Measurements from ENCODE around the gene LRRC25. TPM values are rescaled to one million over a fixed set of nuclear protein-coding genes. Genes with fewer than 3 reads are reported as not detected.
A peak's percentile ranks its signal among the peaks of the same experiment; 100 is the strongest.

The LRRC25 gene
- polyA plus RNA-seq, 1 donor from 2014 or later: not detected

DNA sequence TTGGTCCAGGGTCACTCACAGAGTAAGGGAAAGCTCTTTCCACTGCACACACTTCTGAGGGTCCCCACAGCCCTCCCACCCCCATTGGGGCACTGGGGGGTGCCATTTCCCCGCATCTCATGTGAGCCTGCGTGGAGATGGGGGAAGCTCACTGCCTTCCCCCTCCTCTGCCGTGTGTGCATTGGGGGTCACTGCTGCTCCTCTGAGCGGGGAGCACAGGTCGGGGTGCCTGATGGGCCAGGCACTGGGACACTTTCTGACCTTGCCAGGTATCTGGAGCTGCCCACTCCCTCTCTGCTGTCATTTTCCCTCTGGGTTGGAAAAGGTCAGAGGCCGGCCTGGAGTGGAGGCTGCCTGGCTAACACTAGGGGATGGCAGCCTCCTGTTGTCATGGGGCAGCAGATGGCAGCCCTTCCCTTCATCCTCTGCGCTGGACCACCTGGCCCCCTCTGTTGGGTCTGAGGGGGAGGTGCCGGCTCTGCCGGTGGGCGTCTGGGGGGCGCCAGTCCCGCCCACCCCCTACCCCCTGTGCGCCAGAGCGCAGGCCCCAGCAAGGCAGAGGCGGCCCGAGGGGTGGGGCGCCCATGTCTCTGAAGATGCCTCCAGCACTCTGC is 30.9 kb upstream of the LRRC25 start:
- H3K36me3 ChIP-seq (ENCODE audit: insufficient read depth, low read length): no peaks in the 10 kb centered on the region
- peak overlapping the region; percentile 19 for H2AFZ ChIP-seq (ENCODE audit: low read depth, low read length)
- peak overlapping the region; percentile 92 for H3K27ac ChIP-seq (ENCODE audit: low read length)
- peaks cover 7% of the 10 kb centered on the region for H3K79me2 ChIP-seq (replicated peaks; ENCODE audit: insufficient read depth, low read length)
- no peaks in the 10 kb centered on the region for H4K20me1 ChIP-seq (ENCODE audit: insufficient read depth)
- peak overlapping the region; percentile 44 for H3K4me2 ChIP-seq (ENCODE audit: low read length)
- peak overlapping the region; percentile 75 for H3K9ac ChIP-seq (ENCODE audit: low read length)
- no peaks in the 10 kb centered on the region for H3K27me3 ChIP-seq (ENCODE audit: insufficient read depth, low read depth, low read length)
- H3K4me3 ChIP-seq (ENCODE audit: low read length): peak overlapping the region; percentile 70
- TF ChIP-seq POLR2AphosphoS5 (IDR thresholded peaks at IDR 0.05) (no peak), TAF1 (IDR thresholded peaks at IDR 0.05; ENCODE audit: low read depth) (no peak), EZH2 (IDR thresholded peaks at IDR 0.05; ENCODE audit: borderline replicate concordance, insufficient read depth, low read length, poor library complexity, severe bottlenecking) (no peak)
- TF ChIP-seq, protein P1, sequence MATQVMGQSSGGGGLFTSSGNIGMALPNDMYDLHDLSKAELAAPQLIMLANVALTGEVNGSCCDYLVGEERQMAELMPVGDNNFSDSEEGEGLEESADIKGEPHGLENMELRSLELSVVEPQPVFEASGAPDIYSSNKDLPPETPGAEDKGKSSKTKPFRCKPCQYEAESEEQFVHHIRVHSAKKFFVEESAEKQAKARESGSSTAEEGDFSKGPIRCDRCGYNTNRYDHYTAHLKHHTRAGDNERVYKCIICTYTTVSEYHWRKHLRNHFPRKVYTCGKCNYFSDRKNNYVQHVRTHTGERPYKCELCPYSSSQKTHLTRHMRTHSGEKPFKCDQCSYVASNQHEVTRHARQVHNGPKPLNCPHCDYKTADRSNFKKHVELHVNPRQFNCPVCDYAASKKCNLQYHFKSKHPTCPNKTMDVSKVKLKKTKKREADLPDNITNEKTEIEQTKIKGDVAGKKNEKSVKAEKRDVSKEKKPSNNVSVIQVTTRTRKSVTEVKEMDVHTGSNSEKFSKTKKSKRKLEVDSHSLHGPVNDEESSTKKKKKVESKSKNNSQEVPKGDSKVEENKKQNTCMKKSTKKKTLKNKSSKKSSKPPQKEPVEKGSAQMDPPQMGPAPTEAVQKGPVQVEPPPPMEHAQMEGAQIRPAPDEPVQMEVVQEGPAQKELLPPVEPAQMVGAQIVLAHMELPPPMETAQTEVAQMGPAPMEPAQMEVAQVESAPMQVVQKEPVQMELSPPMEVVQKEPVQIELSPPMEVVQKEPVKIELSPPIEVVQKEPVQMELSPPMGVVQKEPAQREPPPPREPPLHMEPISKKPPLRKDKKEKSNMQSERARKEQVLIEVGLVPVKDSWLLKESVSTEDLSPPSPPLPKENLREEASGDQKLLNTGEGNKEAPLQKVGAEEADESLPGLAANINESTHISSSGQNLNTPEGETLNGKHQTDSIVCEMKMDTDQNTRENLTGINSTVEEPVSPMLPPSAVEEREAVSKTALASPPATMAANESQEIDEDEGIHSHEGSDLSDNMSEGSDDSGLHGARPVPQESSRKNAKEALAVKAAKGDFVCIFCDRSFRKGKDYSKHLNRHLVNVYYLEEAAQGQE (IDR thresholded peaks at IDR 0.05; ENCODE audit: borderline replicate concordance): no peak
- H3F3A ChIP-seq (ENCODE audit: insufficient read depth, low read length, poor library complexity, severe bottlenecking): no peaks in the 10 kb centered on the region
- no peaks in the 10 kb centered on the region for H3K9me3 ChIP-seq (ENCODE audit: low read length)
- no peaks in the 10 kb centered on the region for H3K9me2 ChIP-seq (ENCODE audit: insufficient read depth, low read length)

DNA sequence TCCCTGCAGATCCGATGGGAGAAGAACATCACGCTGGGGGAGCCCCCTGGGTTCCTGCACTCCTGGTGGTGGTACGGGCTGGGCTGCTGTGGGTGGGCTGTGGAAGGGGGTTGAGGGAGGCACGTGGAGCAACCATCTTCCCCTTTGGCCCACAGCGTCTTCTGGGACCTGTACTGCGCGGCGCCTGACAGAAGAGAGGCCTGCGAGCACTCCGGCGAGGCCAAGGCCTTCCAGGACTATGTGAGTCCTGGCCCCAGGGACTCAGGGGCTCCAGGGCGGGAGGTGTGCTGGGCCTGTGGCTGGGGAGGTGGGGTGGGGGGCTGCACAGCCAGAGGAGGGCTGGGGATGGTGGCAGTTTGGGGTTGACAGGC is 30.3 kb upstream of the LRRC25 start:
- H3K9ac ChIP-seq (ENCODE audit: low read length): no peak overlapping the region
- H3K4me2 ChIP-seq (ENCODE audit: low read length): no peak overlapping the region
- H4K20me1 ChIP-seq (ENCODE audit: insufficient read depth): no peaks in the 10 kb centered on the region
- peaks cover 7% of the 10 kb centered on the region for H3K79me2 ChIP-seq (replicated peaks; ENCODE audit: insufficient read depth, low read length)
- H3K4me3 ChIP-seq (ENCODE audit: low read length): peak overlapping the region; percentile 70
- no peaks in the 10 kb centered on the region for H3K36me3 ChIP-seq (ENCODE audit: insufficient read depth, low read length)
- H3K9me2 ChIP-seq (ENCODE audit: insufficient read depth, low read length): no peaks in the 10 kb centered on the region
- H3F3A ChIP-seq (ENCODE audit: insufficient read depth, low read length, poor library complexity, severe bottlenecking): no peaks in the 10 kb centered on the region
- TF ChIP-seq RAD21 (conservative IDR thresholded peaks at IDR 0.05) (no peak), SMC3 (conservative IDR thresholded peaks at IDR 0.05; ENCODE audit: poor library complexity) (no peak)
- TF ChIP-seq, protein P2, sequence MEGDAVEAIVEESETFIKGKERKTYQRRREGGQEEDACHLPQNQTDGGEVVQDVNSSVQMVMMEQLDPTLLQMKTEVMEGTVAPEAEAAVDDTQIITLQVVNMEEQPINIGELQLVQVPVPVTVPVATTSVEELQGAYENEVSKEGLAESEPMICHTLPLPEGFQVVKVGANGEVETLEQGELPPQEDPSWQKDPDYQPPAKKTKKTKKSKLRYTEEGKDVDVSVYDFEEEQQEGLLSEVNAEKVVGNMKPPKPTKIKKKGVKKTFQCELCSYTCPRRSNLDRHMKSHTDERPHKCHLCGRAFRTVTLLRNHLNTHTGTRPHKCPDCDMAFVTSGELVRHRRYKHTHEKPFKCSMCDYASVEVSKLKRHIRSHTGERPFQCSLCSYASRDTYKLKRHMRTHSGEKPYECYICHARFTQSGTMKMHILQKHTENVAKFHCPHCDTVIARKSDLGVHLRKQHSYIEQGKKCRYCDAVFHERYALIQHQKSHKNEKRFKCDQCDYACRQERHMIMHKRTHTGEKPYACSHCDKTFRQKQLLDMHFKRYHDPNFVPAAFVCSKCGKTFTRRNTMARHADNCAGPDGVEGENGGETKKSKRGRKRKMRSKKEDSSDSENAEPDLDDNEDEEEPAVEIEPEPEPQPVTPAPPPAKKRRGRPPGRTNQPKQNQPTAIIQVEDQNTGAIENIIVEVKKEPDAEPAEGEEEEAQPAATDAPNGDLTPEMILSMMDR (IDR thresholded peaks at IDR 0.05; ENCODE audit: poor library complexity, severe bottlenecking): no peak
- H2AFZ ChIP-seq (ENCODE audit: low read depth, low read length): no peak overlapping the region
- no peaks in the 10 kb centered on the region for H3K27me3 ChIP-seq (ENCODE audit: insufficient read depth, low read depth, low read length)
- peak overlapping the region; percentile 92 for H3K27ac ChIP-seq (ENCODE audit: low read length)
- H3K9me3 ChIP-seq (ENCODE audit: low read length): no peaks in the 10 kb centered on the region

DNA sequence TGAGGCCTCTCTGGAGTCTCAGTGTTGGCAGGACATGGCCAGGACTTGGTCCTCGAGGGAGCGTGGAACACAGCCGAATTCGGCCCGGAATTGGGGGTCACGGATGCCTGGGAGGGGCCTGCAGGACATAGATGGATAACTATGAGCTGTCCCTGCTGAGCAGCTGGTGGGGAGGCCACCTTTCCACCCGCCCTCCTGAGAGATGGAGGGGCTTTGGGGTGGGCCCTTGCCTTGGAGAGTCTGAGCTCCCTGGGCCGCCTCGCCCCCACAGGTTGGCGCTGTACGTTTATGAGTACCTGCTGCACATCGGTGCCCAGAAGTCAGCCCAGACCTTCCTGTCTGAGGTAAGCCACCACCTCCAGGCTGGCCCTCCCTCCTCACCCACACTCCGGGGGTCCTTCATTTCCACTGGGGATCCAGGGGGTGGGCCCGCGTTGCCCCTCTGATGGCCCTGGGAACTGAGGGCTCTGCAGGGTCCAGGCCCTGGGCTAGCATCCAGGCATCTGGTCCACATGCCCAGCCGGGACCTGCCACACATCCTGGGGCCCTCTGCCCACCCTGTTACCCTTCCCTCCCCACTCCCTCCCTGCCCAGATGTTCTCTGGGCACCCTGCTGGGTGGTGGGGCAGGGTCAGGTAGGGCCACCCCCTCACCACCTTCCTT is 29.8 kb upstream of the LRRC25 start:
- H2AFZ ChIP-seq (ENCODE audit: low read depth, low read length): no peak overlapping the region
- no peak overlapping the region for H3K27ac ChIP-seq (ENCODE audit: low read length)
- H3K36me3 ChIP-seq (ENCODE audit: insufficient read depth, low read length): no peaks in the 10 kb centered on the region
- H3K9ac ChIP-seq (ENCODE audit: low read length): no peak overlapping the region
- no peak overlapping the region for H3K4me2 ChIP-seq (ENCODE audit: low read length)
- H4K20me1 ChIP-seq (ENCODE audit: insufficient read depth): no peaks in the 10 kb centered on the region
- no peak overlapping the region for H3K4me3 ChIP-seq (ENCODE audit: low read length)
- peaks cover 11% of the 10 kb centered on the region for H3K79me2 ChIP-seq (replicated peaks; ENCODE audit: insufficient read depth, low read length)
- TF ChIP-seq SMC3 (conservative IDR thresholded peaks at IDR 0.05; ENCODE audit: poor library complexity): no peak
- TF ChIP-seq POLR2AphosphoS5 (IDR thresholded peaks at IDR 0.05): no peak
- no peak for TF ChIP-seq MXI1 (conservative IDR thresholded peaks at IDR 0.05; ENCODE audit: poor library complexity, severe bottlenecking)
- TF ChIP-seq EP300 (conservative IDR thresholded peaks at IDR 0.05; ENCODE audit: poor library complexity, severe bottlenecking): no peak
- TF ChIP-seq, protein P1 (IDR thresholded peaks at IDR 0.05; ENCODE audit: borderline replicate concordance): no peak
- TF ChIP-seq, protein P2 (IDR thresholded peaks at IDR 0.05; ENCODE audit: poor library complexity, severe bottlenecking): no peak
- no peak for TF ChIP-seq RAD21 (conservative IDR thresholded peaks at IDR 0.05)
- no peak for TF ChIP-seq EZH2 (IDR thresholded peaks at IDR 0.05; ENCODE audit: borderline replicate concordance, insufficient read depth, low read length, poor library complexity, severe bottlenecking)
- no peak for TF ChIP-seq TAF1 (IDR thresholded peaks at IDR 0.05; ENCODE audit: low read depth)
- H3F3A ChIP-seq (ENCODE audit: insufficient read depth, low read length, poor library complexity, severe bottlenecking): no peaks in the 10 kb centered on the region
- no peaks in the 10 kb centered on the region for H3K27me3 ChIP-seq (ENCODE audit: insufficient read depth, low read depth, low read length)
- no peaks in the 10 kb centered on the region for H3K9me2 ChIP-seq (ENCODE audit: insufficient read depth, low read length)
- H3K9me3 ChIP-seq (ENCODE audit: low read length): no peaks in the 10 kb centered on the region

Measured in neural cell (in vitro differentiated cells).